ENCODE results near the gene DNAH14.
A peak's percentile ranks its signal among the peaks of the same experiment; 100 is the strongest.
"Not testable (repeated sequence)": the region's sequence is repeated elsewhere in the genome, so short reads cannot be mapped to it uniquely, and the experiment has no call there.

Gene DNAH14

DNA sequence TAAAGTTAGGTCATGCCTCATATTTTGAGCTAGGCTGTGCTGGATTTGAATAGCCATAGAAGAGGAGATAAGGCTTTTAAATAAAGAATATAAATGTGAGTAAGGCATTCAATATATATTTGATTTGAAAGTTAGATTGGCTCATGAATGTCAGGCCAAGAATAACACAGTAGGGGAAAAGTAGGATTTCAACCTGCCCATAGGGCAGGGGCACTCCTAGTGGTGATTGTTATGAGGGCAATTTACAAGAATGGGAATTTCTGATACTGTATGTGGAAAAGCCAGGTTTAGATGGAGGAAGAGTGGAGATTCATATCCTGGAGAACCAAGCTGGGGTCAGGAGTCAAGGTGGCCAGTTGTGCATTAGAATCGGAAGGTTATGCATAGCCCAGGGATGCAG is 74.9 kb downstream of the DNAH14 start:
- no peak for DNase-seq

GRCh38 chr1:225006352-225006751 is 76.9 kb downstream of the DNAH14 start:
- DNase-seq, result not testable (repeated sequence)

DNA sequence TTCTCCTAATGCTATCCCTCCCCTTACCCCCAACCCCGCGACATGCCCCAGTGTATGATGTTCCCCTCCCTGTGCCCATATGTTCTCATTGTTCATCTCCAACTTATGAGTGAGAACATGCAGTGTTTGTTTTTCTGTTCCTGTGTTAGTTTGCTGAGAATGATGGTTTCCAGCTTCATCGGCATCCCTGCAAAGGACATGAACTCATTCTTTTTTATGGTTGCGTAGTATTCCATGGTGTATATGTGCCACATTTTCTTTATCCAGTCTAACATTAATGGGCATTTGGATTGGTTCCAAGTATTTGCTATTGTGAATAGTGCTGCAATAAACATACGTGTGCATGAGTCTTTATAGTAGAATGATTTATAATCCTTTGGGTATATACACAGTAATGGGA is 78.6 kb downstream of the DNAH14 start:
- DNase-seq, result not testable (repeated sequence)

- DNase-seq, result no peak
Measured at GRCh38 chr1:225021037-225021436, 91.6 kb downstream of the DNAH14 start.

GRCh38 chr1:225026701-225027100 is 97.2 kb downstream of the DNAH14 start:
- DNase-seq, result no peak

DNA sequence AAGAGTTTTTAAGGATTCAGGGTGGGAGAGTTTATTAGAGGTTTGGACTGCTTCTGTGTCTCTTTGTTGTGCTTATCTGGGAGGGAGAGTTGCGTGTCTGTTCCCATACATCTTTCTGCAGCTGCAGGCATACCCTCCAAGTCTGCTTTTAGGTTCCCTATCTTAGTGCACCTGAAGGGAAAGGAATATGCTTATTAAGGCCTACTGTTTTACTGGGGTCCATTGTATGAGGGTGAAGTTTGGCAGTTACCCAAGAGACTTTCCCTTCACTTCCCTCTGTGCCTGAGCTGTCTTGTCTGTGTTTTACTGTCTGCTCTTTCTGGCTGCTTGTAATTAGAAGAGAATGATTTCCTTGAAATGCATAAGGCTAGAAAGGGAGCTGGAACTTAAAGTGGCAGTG is 107.0 kb downstream of the DNAH14 start:
- not testable (repeated sequence) for DNase-seq

DNA sequence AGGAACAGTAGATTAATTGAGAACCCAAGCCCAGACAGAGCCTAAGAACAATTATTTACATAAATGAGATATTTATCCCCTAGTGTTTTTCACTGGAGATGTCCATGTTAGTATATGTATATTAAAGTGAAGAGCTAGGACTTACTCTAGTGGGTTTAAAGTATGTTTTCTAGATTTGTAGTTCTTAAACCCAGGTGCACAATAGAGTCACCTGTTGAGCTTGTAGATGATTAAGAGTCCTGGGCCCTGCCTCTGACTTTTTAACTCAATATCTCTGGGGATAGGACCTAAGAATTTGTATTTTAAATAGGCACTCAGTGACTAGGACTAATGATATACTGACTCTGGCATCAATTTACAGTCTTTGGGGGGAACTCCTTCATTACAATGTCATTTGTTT is 112.8 kb downstream of the DNAH14 start:
- no peak for DNase-seq

- DNase-seq, result no peak
Measured at GRCh38 chr1:225044258-225044657, 114.8 kb downstream of the DNAH14 start.

DNA sequence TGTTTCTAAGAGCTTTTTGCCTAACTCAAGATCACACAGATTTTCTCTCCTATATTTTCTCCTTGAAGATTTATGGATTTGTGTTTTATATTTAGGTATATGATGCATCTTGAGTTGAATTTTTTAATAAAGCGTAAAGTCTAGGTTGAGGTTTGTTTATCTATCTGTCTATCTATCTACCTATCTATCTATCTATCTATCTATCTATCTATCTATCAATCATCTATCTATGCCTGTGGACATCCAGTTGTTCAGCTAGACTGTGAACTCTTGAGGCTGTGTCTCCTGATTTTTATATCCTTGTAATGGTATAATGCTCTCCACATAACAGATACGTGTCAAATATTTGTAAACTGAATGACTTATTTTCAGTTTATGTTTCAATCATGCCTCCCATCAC is 120.1 kb downstream of the DNAH14 start:
- no peak for DNase-seq

- DNase-seq, result no peak
Measured at GRCh38 chr1:225063722-225064121, 134.2 kb downstream of the DNAH14 start.

GRCh38 chr1:225070972-225071371 is 141.5 kb downstream of the DNAH14 start:
- DNase-seq, result no peak

DNA sequence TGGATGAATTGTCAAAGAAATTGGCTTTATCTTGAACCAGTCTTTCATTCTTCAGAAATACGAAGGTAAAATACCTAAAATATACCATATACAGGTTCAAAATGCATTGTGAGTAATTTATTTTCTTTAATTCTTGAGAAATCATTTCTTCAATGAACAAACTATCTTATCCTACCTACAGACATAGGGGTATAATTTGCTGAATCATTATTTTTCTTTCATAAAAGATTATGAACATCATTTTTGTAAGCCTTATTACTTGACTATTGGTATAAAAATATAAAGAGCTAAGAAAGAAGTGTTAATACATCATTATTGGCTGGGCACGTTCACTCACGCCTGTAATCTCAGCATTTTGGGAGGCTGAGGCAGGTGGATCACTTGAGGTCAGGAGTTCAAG is 167.7 kb downstream of the DNAH14 start:
- no peak for DNase-seq

DNA sequence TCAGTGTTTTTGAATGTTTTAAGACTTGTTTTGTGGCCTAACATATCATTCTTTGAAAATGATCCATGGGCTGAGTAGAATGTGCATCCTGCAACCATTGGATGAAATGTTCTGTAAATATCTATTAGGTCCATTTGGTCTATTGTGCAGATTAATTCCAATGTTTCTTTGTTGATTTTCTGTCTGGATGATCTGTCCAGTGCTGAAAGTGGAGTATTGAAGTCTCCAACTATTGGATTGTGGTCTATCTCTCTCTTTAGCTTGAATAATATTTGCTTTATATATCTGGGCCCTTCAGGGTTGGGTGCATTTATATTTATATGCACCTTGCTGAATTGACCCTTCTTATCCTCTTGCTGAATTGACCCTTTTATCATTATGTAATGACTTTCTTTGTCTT is 181.5 kb downstream of the DNAH14 start:
- DNase-seq, result no peak

DNA sequence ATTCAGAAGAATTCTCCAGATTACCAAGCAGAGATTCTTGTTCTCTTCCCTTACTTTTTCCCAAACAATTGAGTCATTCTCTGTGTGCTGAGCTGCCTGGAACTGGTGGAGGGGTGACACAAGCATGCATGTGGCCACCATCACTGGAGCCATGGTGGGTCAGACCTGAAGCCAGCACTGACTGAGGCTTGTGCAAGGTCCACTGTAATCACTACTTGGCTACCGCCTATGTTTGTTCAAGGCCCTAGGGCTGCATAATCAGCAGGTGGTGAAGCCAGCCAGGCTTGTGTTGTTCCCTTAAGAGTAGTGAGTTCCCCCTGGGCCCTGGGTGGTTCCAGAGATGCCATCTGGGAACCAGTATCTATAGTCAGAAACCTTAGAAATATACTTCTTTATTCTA is 183.8 kb downstream of the DNAH14 start:
- DNase-seq, result no peak

DNA sequence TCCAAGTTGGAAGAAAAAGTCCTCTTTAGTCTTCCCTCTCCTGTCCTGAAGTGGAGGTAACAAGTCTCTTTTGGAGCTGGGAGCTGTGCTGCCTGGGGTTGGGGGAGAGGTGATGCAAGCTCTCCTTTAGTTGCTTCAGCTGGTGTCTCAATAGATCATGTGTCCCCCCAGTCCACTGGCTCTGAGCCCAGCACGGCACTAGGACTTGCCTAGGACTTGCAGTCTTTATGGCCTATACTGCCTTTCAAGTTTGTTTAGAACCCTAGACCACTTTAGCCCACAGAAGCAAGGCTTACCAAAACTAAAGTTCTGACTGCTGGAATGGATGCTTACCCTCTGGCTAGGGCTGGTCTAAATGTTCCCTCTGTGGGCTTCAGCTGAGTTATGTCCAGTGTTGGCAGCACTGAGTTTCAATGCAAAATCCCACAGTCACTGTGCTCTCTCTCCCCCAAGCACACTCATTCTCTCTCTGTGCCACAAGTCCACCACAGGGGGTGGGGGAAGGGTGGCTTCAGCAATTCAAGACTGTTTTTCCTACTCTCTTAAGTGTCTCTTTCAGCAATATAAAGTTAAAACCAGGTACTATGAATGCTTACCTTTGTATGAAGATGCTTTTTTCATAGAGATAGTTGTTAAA is 185.0 kb downstream of the DNAH14 start:
- DNase-seq, result no peak

DNA sequence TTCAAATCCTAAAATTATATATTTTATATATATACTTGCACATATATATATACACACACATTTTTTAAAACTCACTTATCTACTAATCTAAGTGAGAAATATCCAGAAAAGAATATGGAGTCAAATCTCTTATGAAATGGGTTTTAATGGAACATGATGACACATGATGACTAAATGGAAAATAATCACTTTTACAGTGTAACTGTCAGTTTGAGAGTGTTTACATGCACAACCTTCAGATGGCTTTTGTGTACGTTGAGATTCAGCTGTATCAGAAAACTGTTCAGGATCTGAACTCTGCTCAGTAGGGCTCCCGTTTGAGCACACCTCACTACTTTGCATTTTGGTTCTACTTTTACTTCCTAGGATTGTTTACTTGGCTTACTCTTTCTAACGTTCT is 189.8 kb downstream of the DNAH14 start:
- peak in 1 of 2 experiments; percentile 8 for DNase-seq

GRCh38 chr1:225121095-225121494 is 191.6 kb downstream of the DNAH14 start:
- no peak for DNase-seq

- DNase-seq, result no peak
Measured at GRCh38 chr1:225131869-225132268, 202.4 kb downstream of the DNAH14 start.

DNA sequence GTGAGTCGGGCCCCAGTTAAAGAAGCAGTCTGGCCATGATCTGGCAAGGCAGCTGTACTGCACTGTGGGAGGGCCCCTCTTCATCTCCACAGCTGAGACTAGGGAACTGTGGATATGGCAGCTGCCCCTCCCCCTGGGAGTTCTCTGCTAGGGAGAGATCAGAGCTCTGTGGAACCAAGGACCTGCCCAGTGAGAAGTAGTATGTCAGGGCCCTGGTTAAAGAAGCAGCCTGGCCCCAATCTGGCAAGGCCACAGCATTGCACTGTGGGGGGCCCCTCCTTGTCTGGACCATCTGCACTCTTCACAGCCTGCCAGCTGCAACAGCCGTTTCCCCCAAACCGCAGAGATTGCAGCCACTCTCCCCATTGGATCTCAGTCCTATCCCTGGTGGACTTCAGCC is 208.5 kb downstream of the DNAH14 start:
- DNase-seq, result no peak

DNA sequence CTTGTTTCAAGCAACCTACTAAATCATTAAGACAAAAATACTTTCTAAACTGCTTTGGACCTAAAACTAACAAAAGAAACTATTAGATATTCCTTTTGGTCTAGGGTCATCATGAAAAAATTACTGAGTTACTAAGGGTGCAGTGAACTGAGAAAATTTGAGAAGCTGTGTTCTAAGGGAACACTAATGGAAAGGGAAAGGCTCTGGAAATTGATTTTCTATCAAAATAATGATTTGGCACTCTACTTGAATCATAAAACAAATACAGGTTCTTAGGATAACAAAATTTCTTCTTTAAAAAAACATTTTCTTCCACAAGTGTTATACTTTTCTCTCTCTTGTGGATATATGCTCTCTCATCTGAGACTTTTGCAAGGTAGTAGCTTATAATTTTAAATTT is 213.5 kb downstream of the DNAH14 start:
- DNase-seq, result no peak

- DNase-seq, result no peak
Measured at GRCh38 chr1:225146478-225146877, 217.0 kb downstream of the DNAH14 start.

GRCh38 chr1:225147791-225148190 is 218.3 kb downstream of the DNAH14 start:
- DNase-seq, result not testable (repeated sequence)

DNA sequence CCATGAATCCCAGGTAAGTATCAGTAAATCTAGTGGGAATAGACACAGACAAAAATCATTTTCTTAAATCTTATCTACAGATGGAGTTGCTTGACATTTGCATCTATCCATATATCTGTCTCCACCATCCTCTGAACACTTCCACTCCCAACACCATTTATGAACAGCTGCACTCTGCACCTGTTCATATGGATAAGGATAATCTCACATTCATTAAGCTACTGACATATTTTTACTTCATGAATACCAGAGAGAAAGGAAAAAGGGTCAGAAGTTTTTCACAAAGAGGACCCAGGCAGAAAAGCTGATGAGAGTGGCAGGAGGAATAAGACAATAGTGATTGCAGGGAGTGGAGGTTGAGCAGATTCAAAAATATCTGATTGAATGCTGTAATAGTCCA is 222.6 kb downstream of the DNAH14 start:
- DNase-seq, result no peak

DNA sequence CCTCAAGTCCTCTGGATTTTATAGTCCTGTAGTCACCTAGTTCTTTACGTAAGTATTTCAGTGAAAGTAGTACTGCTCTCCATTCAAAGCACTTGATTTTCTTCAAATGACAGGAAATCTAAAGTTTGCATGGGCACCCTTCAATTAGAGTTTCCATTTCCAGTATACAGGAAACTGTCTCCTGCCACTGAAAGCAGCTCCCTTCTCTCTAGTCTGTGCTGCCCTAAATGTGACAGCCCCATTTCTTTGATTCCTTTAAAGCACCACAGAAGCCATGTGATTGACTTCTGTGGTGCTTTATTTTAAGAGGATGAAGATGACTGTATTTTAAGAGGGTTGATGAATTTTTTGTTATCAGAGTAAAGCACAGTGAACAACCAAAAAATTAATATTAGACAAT is 226.1 kb downstream of the DNAH14 start:
- no peak for DNase-seq

GRCh38 chr1:225156254-225156653 is 226.8 kb downstream of the DNAH14 start:
- DNase-seq, result no peak

DNA sequence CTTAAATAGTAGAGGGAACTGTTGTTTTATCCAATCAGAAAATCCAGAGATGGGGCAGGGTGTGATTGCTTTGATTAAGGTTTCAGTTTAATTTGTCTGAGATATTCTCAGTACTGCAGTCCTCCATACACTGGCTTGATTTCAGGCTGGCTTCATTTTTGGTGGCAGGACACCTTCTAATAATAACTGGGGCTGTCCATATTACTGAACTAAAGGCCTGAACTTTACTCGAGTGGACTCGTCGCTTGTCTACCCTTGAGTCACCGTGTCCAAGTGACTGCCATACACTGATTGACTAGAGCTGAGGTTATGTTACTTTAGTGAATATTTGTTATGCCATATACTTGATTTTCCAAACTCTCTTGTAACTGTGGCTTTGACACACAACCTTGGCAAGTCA is 228.8 kb downstream of the DNAH14 start:
- no peak for DNase-seq
